Fibroblast of lung (primary cell): Measurements from ENCODE around the gene SPAAR. TPM values are rescaled to one million over a fixed set of nuclear protein-coding genes. Genes with fewer than 3 reads are reported as not detected.

Experiments
- DNase-seq, 2 donors: peaks; one replicate each; pipeline versions ENCODE4 v3.0.0 to v3.0.0-alpha.2; 2010; ENCODE audit warnings: low read depth in 2 of 2
- H2AFZ ChIP-seq: 2 replicates; pipeline ENCODE4 v1.5.1; 2012; ENCODE audit warnings: low read length, control low read depth, inconsistent platforms
- H3K27ac ChIP-seq: 2 replicates; pipeline ENCODE4 v1.5.1; 2011; ENCODE audit warnings: low read length, control low read depth; ENCODE audit not compliant: insufficient read depth
- H3K27me3 ChIP-seq: 2 replicates; pipeline ENCODE4 v1.5.1; 2011; ENCODE audit warnings: mild to moderate bottlenecking, low read length; ENCODE audit not compliant: control insufficient read depth, insufficient read depth
- H3K36me3 ChIP-seq: 2 replicates; pipeline ENCODE4 v1.5.1; 2011; ENCODE audit warnings: low read length; ENCODE audit not compliant: control insufficient read depth, insufficient read depth
- H3K4me1 ChIP-seq: 2 replicates; pipeline ENCODE4 v1.5.1; 2011; ENCODE audit warnings: low read length; ENCODE audit not compliant: control insufficient read depth, insufficient read depth; ENCODE audit errors: extremely low read depth
- H3K4me2 ChIP-seq: 2 replicates; pipeline ENCODE4 v1.5.1; 2011; ENCODE audit warnings: low read length, control low read depth; ENCODE audit not compliant: insufficient read depth; ENCODE audit errors: extremely low read depth
- H3K4me3 ChIP-seq, 4 experiments: fragments of 200-600 bp in 1 of 4; sonication (generic) in 1 of 4; replicated peaks in 1 of 4; 2 replicates each; pipeline ENCODE4 v1.5.1; 2011 to 2016; ENCODE audit warnings: low read length in 4 of 4, low read depth in 3 of 4, mild to moderate bottlenecking in 3 of 4, control low read depth in 2 of 4, inconsistent platforms in 1 of 4, mixed read lengths in 1 of 4; ENCODE audit not compliant: insufficient read depth in 1 of 4; ENCODE audit errors: control extremely low read depth in 1 of 4
- H3K79me2 ChIP-seq: 2 replicates; pipeline ENCODE4 v1.5.1; 2012; ENCODE audit warnings: mild to moderate bottlenecking, low read length, inconsistent platforms; ENCODE audit not compliant: control insufficient read depth, insufficient read depth
- H3K9ac ChIP-seq: 2 replicates; pipeline ENCODE4 v1.5.1; 2011; ENCODE audit warnings: mild to moderate bottlenecking, low read length, control low read depth; ENCODE audit not compliant: insufficient read depth
- H3K9me3 ChIP-seq: 2 replicates; pipeline ENCODE4 v1.5.1; 2012; ENCODE audit warnings: low read depth, low read length; ENCODE audit not compliant: control insufficient read depth, insufficient read depth
- H4K20me1 ChIP-seq: 2 replicates; pipeline ENCODE4 v1.5.1; 2011; ENCODE audit warnings: low read length; ENCODE audit not compliant: control insufficient read depth, insufficient read depth; ENCODE audit errors: extremely low read depth
- EZH2 ChIP-seq: IDR thresholded peaks from 2 replicates; pipeline ENCODE4 v1.5.1; 2012; ENCODE audit warnings: low read length, control low read depth, mild to moderate bottlenecking; ENCODE audit errors: missing control alignments
- polyA plus RNA-seq, 2 donors: library from polyadenylated mRNA; depleted of rRNA in 1 of 2; stranded (reverse) in 1 of 2; unstranded in 1 of 2; fragments of >200 nt; gene quantifications; 2 replicates each; pipeline ENCODE4 v1.2.1, GENCODE V29; 2011 to 2012; ENCODE audit warnings: missing spikeins in 1 of 2
- total RNA-seq: library from RNA; depleted of rRNA; stranded (reverse); fragments of >200 nt; gene quantifications from 2 replicates; pipeline ENCODE4 v1.2.1, GENCODE V29; 2014
- TF ChIP-seq, protein P1 (sequence below), 2 donors: IDR thresholded peaks in 1 of 2; conservative IDR thresholded peaks in 1 of 2; 1 replicate in 1 of 2; 2 replicates in 1 of 2; pipeline ENCODE4 v1.5.1; 2011 to 2012; ENCODE audit warnings: low read length in 2 of 2, control low read depth in 1 of 2, inconsistent platforms in 1 of 2, low read depth in 1 of 2, mild to moderate bottlenecking in 1 of 2

SPAAR gene
- total and polyA plus RNA-seq, 2 donors (not counting 1 experiment from before 2014, with no cell fraction given): 0.17 to 0.41 TPM

DNA sequence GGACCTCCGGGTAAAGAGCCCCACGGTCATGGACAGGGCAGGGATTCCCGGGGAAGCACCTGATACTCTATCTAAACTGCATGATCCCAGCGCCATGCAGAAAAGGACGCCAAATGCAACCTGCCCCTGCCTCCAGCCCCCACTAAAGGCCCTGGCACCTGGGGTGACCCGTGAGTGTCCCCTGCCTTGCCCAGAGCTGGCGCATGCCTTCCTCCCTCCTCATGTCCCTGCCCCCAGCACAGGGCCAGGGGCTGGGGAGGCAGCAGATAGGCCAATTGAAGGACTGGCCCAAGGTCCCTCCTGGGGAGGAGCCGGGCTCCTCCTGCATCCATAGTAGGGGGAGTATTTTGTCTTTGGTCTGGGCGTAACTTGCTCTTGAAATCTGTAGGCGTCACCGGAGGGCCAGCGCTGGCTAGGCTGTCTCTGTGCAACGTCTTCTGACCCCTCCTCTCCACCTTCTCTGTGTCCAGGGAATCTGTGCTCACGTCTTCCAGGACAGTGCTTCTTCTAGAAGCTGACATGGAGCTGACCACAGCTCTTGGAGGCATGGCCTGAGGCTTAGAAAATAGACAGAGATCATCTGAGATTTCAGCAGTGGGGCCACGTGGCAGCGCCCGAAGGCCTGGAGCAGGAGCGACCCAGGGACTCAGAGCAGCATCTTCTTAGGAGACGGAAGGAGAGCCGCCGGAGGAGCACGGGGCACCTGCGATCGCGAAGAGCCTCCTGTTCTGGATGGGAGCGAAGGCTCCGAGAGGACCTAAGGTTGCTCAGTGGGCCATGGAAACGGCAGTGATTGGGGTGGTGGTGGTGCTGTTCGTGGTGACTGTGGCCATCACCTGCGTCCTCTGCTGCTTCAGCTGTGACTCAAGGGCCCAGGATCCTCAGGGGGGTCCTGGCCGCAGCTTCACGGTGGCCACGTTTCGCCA lies 660 bp downstream of the SPAAR start:
- Histone ChIP-seq H2AFZ (no peak overlapping the region), H3K9ac (no peak overlapping the region), H3K9me3 (no peaks in the 10 kb centered on the region), H3K36me3 (no peaks in the 10 kb centered on the region), H3K4me2 (no peak overlapping the region), H3K27ac (peak overlapping the region; percentile 19), H4K20me1 (no peaks in the 10 kb centered on the region), H3K4me1 (peaks cover 42% of the 10 kb centered on the region), H3K4me3 (no peak overlapping the region), H3K27me3 (no peaks in the 10 kb centered on the region), H3K79me2 (no peaks in the 10 kb centered on the region)
- TF ChIP-seq, protein P1, sequence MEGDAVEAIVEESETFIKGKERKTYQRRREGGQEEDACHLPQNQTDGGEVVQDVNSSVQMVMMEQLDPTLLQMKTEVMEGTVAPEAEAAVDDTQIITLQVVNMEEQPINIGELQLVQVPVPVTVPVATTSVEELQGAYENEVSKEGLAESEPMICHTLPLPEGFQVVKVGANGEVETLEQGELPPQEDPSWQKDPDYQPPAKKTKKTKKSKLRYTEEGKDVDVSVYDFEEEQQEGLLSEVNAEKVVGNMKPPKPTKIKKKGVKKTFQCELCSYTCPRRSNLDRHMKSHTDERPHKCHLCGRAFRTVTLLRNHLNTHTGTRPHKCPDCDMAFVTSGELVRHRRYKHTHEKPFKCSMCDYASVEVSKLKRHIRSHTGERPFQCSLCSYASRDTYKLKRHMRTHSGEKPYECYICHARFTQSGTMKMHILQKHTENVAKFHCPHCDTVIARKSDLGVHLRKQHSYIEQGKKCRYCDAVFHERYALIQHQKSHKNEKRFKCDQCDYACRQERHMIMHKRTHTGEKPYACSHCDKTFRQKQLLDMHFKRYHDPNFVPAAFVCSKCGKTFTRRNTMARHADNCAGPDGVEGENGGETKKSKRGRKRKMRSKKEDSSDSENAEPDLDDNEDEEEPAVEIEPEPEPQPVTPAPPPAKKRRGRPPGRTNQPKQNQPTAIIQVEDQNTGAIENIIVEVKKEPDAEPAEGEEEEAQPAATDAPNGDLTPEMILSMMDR (conservative IDR thresholded peaks at IDR 0.05 in 1 of 2, IDR thresholded peaks at IDR 0.05 in 1 of 2; ENCODE audit: low read depth in 1 of 2, low read length in 2 of 2): no peak
- no peak for DNase-seq

DNA sequence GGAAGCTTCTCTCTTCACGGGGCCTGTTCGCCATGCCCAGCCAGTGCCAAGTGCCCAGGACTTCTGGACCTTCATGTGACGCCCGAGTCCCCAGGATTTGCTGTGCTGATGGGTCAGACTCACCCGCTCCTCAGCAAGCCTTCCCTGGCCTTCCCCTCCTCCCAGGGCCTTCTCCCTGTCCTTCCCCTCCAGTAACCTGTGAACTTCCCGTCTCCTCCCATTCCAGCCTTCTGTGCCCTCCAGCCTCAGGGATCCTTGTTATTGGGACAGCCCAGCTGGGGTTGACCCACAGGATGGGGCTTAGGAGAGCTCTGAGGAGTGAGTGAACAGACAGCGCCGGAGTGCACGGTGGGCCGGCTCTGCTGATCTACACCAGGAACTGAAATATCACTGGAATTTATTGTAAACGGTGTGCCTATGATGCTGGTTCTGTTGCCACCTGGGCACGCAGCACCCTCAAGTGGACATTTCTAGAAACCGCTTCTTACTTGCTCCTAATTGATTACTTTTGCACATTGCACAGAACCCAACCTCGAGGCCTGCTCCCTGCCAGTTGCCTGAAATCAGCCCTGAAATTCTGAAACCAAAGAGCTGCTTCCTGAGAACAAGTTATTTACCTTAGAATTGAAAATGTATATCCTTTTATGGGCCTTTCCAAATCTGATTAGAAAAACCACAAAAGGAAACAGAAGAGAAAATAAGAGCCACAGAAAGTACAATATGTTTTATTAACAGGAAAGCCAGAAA lies 1.5 kb downstream of the SPAAR start:
- Histone ChIP-seq H3K27me3 (no peaks in the 10 kb centered on the region), H3K79me2 (no peaks in the 10 kb centered on the region), H3K4me1 (peaks cover 34% of the 10 kb centered on the region), H3K4me3 (no peak overlapping the region), H3K36me3 (no peaks in the 10 kb centered on the region), H3K4me2 (no peak overlapping the region), H4K20me1 (no peaks in the 10 kb centered on the region), H2AFZ (no peak overlapping the region), H3K27ac (no peak overlapping the region), H3K9ac (no peak overlapping the region), H3K9me3 (no peaks in the 10 kb centered on the region)
- TF ChIP-seq, protein P1 (conservative IDR thresholded peaks at IDR 0.05 in 1 of 2, IDR thresholded peaks at IDR 0.05 in 1 of 2; ENCODE audit: low read depth in 1 of 2, low read length in 2 of 2): peak; percentile 53 to 64
- TF ChIP-seq EZH2: no peak
- peak; percentile 57 to 81 for DNase-seq

DNA sequence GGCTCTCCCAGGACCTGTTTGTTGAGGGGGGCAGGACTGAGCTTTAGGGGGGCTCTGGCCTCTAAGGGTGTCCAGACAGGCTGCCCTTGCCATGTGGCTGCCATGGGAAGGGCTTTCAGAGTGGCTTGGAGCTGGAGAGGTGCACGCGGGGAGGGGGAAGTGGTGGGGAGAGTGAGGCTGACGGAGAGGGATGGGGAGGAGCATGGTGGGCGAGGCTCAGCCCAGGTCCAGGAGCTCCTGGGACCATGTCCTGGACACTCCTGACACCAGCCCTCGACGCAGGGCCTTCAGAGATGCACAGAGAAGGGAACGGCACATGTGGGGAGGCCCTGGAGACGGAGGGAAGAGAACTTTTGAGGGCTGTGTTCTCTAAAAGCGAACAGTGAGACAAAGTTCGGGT lies 2.4 kb downstream of the SPAAR start:
- peaks cover 27% of the 10 kb centered on the region for H3K4me1 ChIP-seq
- H3K4me3 ChIP-seq: no peak overlapping the region
- H3K9ac ChIP-seq: no peak overlapping the region
- no peak overlapping the region for H3K27ac ChIP-seq
- no peaks in the 10 kb centered on the region for H4K20me1 ChIP-seq
- H3K36me3 ChIP-seq: no peaks in the 10 kb centered on the region
- TF ChIP-seq, protein P1 (conservative IDR thresholded peaks at IDR 0.05 in 1 of 2, IDR thresholded peaks at IDR 0.05 in 1 of 2; ENCODE audit: low read depth in 1 of 2, low read length in 2 of 2): no peak
- no peak for TF ChIP-seq EZH2
- no peaks in the 10 kb centered on the region for H3K27me3 ChIP-seq
- H2AFZ ChIP-seq: no peak overlapping the region
- no peak overlapping the region for H3K4me2 ChIP-seq
- no peaks in the 10 kb centered on the region for H3K9me3 ChIP-seq
- no peaks in the 10 kb centered on the region for H3K79me2 ChIP-seq
- DNase-seq: no peak
